CD4-positive, alpha-beta T cell (primary cell): ENCODE measurements around the gene DIP2C. TPM values are rescaled to one million over a fixed set of nuclear protein-coding genes. Genes with fewer than 3 reads are reported as not detected.

Experiments used
- ATAC-seq: fragments of 200-7000 bp; cut with Tn5 transposase; one replicate; pipeline ENCODE4 v1.10.0; 2022; ENCODE audit warnings: mild to moderate bottlenecking; ENCODE audit not compliant: poor library complexity
- CTCF ChIA-PET: fragments of 350-600 bp; sonication (Branson Sonifier 250); formaldehyde crosslinking; loops from one replicate; lab custom pipeline; 2021; ENCODE audit warnings: antibody characterized with exemption, inconsistent platforms; lab: Charles Lee
- POLR2A ChIA-PET: fragments of 350-600 bp; sonication (Branson Sonifier 250); formaldehyde crosslinking; loops from one replicate; lab custom pipeline; 2021; ENCODE audit warnings: antibody characterized with exemption, inconsistent platforms; lab: Charles Lee
- DNase-seq, 14 experiments: peaks; one replicate each; pipeline ENCODE4 v3.0.0-alpha.2; 2013 to 2020; ENCODE audit warnings: mixed read lengths in 2 of 14
- H3K27ac ChIP-seq, 2 donors: one replicate each; pipeline versions ENCODE4 v1.5.1 to v1.7.0; 2013; ENCODE audit warnings: low read length in 2 of 2, low read depth in 1 of 2, mild to moderate bottlenecking in 1 of 2
- H3K27me3 ChIP-seq, 2 experiments: 1 replicate in 1 of 2; 2 replicates in 1 of 2; pipeline versions ENCODE4 v1.6.1 to v1.7.0; 2013; ENCODE audit warnings: low read length in 2 of 2, control low read depth in 1 of 2, mild to moderate bottlenecking in 1 of 2, moderate library complexity in 1 of 2; ENCODE audit not compliant: insufficient read depth in 2 of 2, control insufficient read depth in 1 of 2
- H3K36me3 ChIP-seq: one replicate; pipeline ENCODE4 v1.6.1; 2013; ENCODE audit warnings: low read length, control low read depth; ENCODE audit not compliant: insufficient read depth
- H3K4me1 ChIP-seq: one replicate; pipeline ENCODE4 v1.6.1; 2013; ENCODE audit warnings: low read length, control low read depth; ENCODE audit not compliant: insufficient read depth
- H3K4me3 ChIP-seq: one replicate; pipeline ENCODE4 v1.5.1; 2013; ENCODE audit warnings: mild to moderate bottlenecking, low read length, moderate library complexity
- H3K9me3 ChIP-seq, 2 experiments: 1 replicate in 1 of 2; 2 replicates in 1 of 2; pipeline versions ENCODE4 v1.6.1 to v1.7.0; 2013; ENCODE audit warnings: low read length in 2 of 2, mild to moderate bottlenecking in 2 of 2, control low read depth in 1 of 2, moderate library complexity in 1 of 2; ENCODE audit not compliant: control insufficient read depth in 1 of 2, insufficient read depth in 1 of 2
- H3K27ac Mint-ChIP-seq: one replicate; pipeline ENCODE4 v1.8.0; 2020; ENCODE audit warnings: mixed read lengths
- H3K27me3 Mint-ChIP-seq: one replicate; pipeline ENCODE4 v1.8.0; 2021; ENCODE audit warnings: mixed read lengths
- H3K36me3 Mint-ChIP-seq: one replicate; pipeline ENCODE4 v1.8.0; 2021; ENCODE audit warnings: low read depth, mixed read lengths
- H3K4me1 Mint-ChIP-seq: one replicate; pipeline ENCODE4 v1.8.0; 2021; ENCODE audit warnings: low read depth, mixed read lengths
- H3K4me3 Mint-ChIP-seq: one replicate; pipeline ENCODE4 v1.8.0; 2020; ENCODE audit warnings: mild to moderate bottlenecking, mixed read lengths
- H3K9me3 Mint-ChIP-seq: one replicate; pipeline ENCODE4 v1.8.0; 2020; ENCODE audit warnings: mixed read lengths
- intact Hi-C, 2 experiments: fragments of 100-400 bp; cut with DNase I in 1 of 2; cut with micrococcal nuclease in 1 of 2; formaldehyde crosslinking; loops; one replicate each; pipeline versions ENCODE4 v1.15.1 to v1.9.0; 2023 to 2025; cut with DNase I, micrococcal nuclease
- total RNA-seq, 174 experiments: library from RNA in 2 of 174; stranded (reverse) in 2 of 174; gene quantifications; one replicate each; pipeline ENCODE4 v1.2.3 and lab custom pipeline; 2021 to 2026
- TF ChIP-seq, protein P1 (sequence below): fragments of 200-600 bp; IDR thresholded peaks from one replicate; pipeline ENCODE4 v1.8.0; 2022; ENCODE audit warnings: antibody characterized with exemption, mild to moderate bottlenecking

The DIP2C gene
- total RNA-seq, 2 experiments from 2014 or later: 4.1 TPM

GRCh38 chr10:500876-501275 lies 188.6 kb downstream of the DIP2C start:
- H3K27ac Mint-ChIP-seq: peak overlapping the region; percentile 47
- no peaks in the 10 kb centered on the region for H3K9me3 Mint-ChIP-seq
- Histone ChIP-seq H3K27ac (no peak overlapping the region), H3K36me3 (no peaks in the 10 kb centered on the region), H3K9me3 (no peaks in the 10 kb centered on the region), H3K4me1 (peaks cover 20% of the 10 kb centered on the region), H3K27me3 (no peaks in the 10 kb centered on the region), H3K4me3 (no peak overlapping the region)
- intact Hi-C loops: no loop called here
- H3K36me3 Mint-ChIP-seq: no peaks in the 10 kb centered on the region
- ChIA-PET CTCF (no interaction called here), POLR2A (interaction anchor here (0.8 to 1.1 kb wide), 3 partner anchors 16 to 127 kb away, joined by 3 to 4 read pairs (median 4); no protein-coding TSS in a partner anchor)
- peaks cover 11% of the 10 kb centered on the region for H3K27me3 Mint-ChIP-seq
- DNase-seq: peak in 3 of 14 experiments; percentile 11 to 43 (median 22)
- peaks cover 31% of the 10 kb centered on the region for H3K4me1 Mint-ChIP-seq
- no peak for ATAC-seq
- TF ChIP-seq, protein P1, sequence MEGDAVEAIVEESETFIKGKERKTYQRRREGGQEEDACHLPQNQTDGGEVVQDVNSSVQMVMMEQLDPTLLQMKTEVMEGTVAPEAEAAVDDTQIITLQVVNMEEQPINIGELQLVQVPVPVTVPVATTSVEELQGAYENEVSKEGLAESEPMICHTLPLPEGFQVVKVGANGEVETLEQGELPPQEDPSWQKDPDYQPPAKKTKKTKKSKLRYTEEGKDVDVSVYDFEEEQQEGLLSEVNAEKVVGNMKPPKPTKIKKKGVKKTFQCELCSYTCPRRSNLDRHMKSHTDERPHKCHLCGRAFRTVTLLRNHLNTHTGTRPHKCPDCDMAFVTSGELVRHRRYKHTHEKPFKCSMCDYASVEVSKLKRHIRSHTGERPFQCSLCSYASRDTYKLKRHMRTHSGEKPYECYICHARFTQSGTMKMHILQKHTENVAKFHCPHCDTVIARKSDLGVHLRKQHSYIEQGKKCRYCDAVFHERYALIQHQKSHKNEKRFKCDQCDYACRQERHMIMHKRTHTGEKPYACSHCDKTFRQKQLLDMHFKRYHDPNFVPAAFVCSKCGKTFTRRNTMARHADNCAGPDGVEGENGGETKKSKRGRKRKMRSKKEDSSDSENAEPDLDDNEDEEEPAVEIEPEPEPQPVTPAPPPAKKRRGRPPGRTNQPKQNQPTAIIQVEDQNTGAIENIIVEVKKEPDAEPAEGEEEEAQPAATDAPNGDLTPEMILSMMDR: no peak
- H3K4me3 Mint-ChIP-seq: peak overlapping the region; percentile 54

DNA sequence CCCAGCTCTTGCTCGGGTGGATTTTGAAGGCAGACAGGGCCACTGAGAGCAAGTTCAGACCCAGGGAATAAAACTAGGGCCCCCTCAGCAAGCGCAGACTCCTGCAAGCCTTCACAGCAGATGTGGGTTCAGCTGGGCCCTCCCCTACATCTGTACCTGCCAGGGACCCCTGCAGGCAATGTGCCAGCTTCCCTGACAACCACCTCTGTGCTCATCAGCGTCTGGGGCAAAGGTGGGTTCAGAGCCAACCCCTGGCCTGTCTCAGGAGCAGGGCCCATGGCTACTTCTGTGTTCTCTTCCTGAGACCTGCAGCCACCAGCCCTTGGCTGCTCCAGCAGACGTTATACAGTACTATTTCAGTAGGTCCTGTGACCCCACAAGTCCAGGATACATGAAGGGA lies 189.5 kb downstream of the DIP2C start:
- Mint-ChIP-seq H3K4me3 (no peak overlapping the region), H3K4me1 (peaks cover 31% of the 10 kb centered on the region), H3K27me3 (peaks cover 11% of the 10 kb centered on the region), H3K36me3 (no peaks in the 10 kb centered on the region), H3K9me3 (no peaks in the 10 kb centered on the region), H3K27ac (no peak overlapping the region)
- no peaks in the 10 kb centered on the region for H3K36me3 ChIP-seq
- peaks cover 20% of the 10 kb centered on the region for H3K4me1 ChIP-seq
- POLR2A ChIA-PET: interaction anchor here (1.0 kb wide), 1 partner anchor 49 kb away, joined by 4 read pairs; no protein-coding TSS in a partner anchor
- H3K27ac ChIP-seq: no peak overlapping the region
- CTCF ChIA-PET: no interaction called here
- intact Hi-C loops: no loop called here
- H3K9me3 ChIP-seq: no peaks in the 10 kb centered on the region
- DNase-seq: peak in 1 of 14 experiments; percentile 2
- H3K4me3 ChIP-seq: no peak overlapping the region
- no peak for ATAC-seq
- no peaks in the 10 kb centered on the region for H3K27me3 ChIP-seq
- TF ChIP-seq, protein P1: no peak

DNA sequence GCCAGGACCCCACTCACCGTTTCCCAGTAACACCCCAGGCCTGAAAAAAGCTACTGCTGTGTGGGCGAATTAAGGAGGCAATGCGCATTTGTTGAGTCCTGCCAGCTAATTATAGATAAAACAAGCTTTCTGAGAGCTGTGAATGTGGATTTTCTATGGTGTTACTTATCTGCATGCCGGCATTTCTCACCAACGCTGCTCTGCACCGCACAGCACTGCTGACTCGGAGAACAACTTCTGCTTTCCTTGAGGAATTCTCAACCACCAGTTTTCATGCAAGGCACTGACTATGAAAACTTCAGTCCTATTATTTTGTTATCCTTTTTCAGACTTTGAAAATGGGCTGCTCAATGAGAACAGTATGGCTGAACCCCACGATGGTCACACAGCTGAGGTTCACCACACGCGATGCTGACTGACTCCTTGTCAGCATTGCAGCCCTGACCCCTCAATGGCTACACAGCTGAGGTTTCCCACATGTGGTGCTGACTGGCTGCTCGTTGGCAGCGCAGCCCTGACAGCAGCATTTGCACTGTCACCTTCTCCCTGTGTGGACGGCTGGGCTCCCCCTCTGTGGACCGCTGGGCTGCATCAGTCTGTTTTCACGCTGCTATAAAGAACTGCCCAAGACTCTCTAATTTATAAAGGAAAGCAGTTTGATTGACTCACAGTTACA lies 190.6 kb downstream of the DIP2C start:
- DNase-seq: no peak

More for the DNA sequence above, 190.6 kb downstream of the DIP2C start:
- intact Hi-C loops: no loop called here
- Histone ChIP-seq H3K4me3 (no peak overlapping the region), H3K27ac (no peak overlapping the region), H3K9me3 (no peaks in the 10 kb centered on the region), H3K4me1 (peaks cover 20% of the 10 kb centered on the region), H3K36me3 (no peaks in the 10 kb centered on the region), H3K27me3 (peaks cover 0 to 1% of the 10 kb centered on the region in 2 experiments)
- TF ChIP-seq, protein P1: no peak
- Mint-ChIP-seq H3K4me1 (peaks cover 31% of the 10 kb centered on the region), H3K27ac (no peak overlapping the region), H3K27me3 (peaks cover 11% of the 10 kb centered on the region), H3K9me3 (no peaks in the 10 kb centered on the region), H3K36me3 (no peaks in the 10 kb centered on the region), H3K4me3 (no peak overlapping the region)
- ATAC-seq: no peak
- ChIA-PET POLR2A (no interaction called here), CTCF (no interaction called here)
